WTC11 (cell line): ENCODE results near the gene SLC6A4. TPM values are rescaled to one million over a fixed set of nuclear protein-coding genes. Genes with fewer than 3 reads are reported as not detected.

Experiments
- ATAC-seq: fragments of 200-7000 bp; cut with Tn5 transposase; 2 replicates; pipeline ENCODE4 v1.10.0; 2021; ENCODE audit warnings: mild to moderate bottlenecking, moderate library complexity
- CTCF ChIA-PET: fragments of 300-600 bp; sonication (Branson Sonifier 250); formaldehyde crosslinking; loops from one replicate; lab custom pipeline; 2021; ENCODE audit warnings: antibody characterized with exemption; lab: Charles Lee
- POLR2A ChIA-PET: fragments of 350-600 bp; sonication (Branson Sonifier 250); formaldehyde crosslinking; loops from one replicate; lab custom pipeline; 2021; ENCODE audit warnings: antibody characterized with exemption; lab: Charles Lee
- DNase-seq: peaks from one replicate; pipeline ENCODE4 v3.0.0; 2021; ENCODE audit warnings: low spot score
- H3K27ac Mint-ChIP-seq: 2 replicates; pipeline ENCODE4 v1.8.0; 2021; ENCODE audit warnings: mixed read lengths
- H3K27me3 Mint-ChIP-seq: 2 replicates; pipeline ENCODE4 v1.8.0; 2021; ENCODE audit warnings: low read depth, mild to moderate bottlenecking, moderate library complexity, mixed read lengths
- H3K36me3 Mint-ChIP-seq: 2 replicates; pipeline ENCODE4 v1.8.0; 2021; ENCODE audit warnings: mixed read lengths
- H3K4me1 Mint-ChIP-seq: 2 replicates; pipeline ENCODE4 v1.8.0; 2022; ENCODE audit warnings: mixed read lengths
- H3K4me3 Mint-ChIP-seq: 2 replicates; pipeline ENCODE4 v1.8.0; 2021; ENCODE audit warnings: mild to moderate bottlenecking, moderate library complexity, mixed read lengths
- H3K9me3 Mint-ChIP-seq: 2 replicates; pipeline ENCODE4 v1.8.0; 2021; ENCODE audit warnings: mixed read lengths
- CREM ChIP-seq: sonication (generic); formaldehyde crosslinking; IDR thresholded peaks from 2 replicates; pipeline ENCODE4 v1.8.1; 2022; ENCODE audit warnings: mild to moderate bottlenecking, missing genetic modification reagents, moderate library complexity
- FOXJ3 ChIP-seq: sonication (generic); formaldehyde crosslinking; IDR thresholded peaks from 2 replicates; pipeline ENCODE4 v1.9.0; 2021; ENCODE audit warnings: missing genetic modification reagents, mild to moderate bottlenecking, borderline replicate concordance
- GABPB1 ChIP-seq: sonication (generic); formaldehyde crosslinking; IDR thresholded peaks from 2 replicates; pipeline ENCODE4 v1.8.1; 2023; ENCODE audit warnings: mild to moderate bottlenecking, missing genetic modification reagents
- GRHL2 ChIP-seq: fragments of 250-450 bp; sonication (Bioruptor Pico); IDR thresholded peaks from 2 replicates; pipeline ENCODE4 v1.8.0; 2022; ENCODE audit warnings: mild to moderate bottlenecking, moderate library complexity; ENCODE audit not compliant: insufficient replicate concordance, severe bottlenecking
- HMGXB4 ChIP-seq: sonication (generic); formaldehyde crosslinking; IDR thresholded peaks from 2 replicates; pipeline ENCODE4 v1.8.1; 2023; ENCODE audit warnings: mild to moderate bottlenecking, moderate library complexity, missing genetic modification reagents
- JUN ChIP-seq: sonication (generic); formaldehyde crosslinking; IDR thresholded peaks from 2 replicates; pipeline ENCODE4 v1.8.0; 2023; ENCODE audit warnings: mild to moderate bottlenecking, missing genetic modification reagents
- NFE2L1 ChIP-seq: sonication (generic); formaldehyde crosslinking; IDR thresholded peaks from 2 replicates; pipeline ENCODE4 v1.8.1; 2023; ENCODE audit warnings: missing genetic modification reagents
- SMAD4 ChIP-seq: sonication (generic); formaldehyde crosslinking; IDR thresholded peaks from 2 replicates; pipeline ENCODE4 v1.8.0; 2022; ENCODE audit warnings: mild to moderate bottlenecking, missing genetic modification reagents
- ZBTB21 ChIP-seq: sonication (generic); formaldehyde crosslinking; IDR thresholded peaks from 2 replicates; pipeline ENCODE4 v1.8.1; 2023; ENCODE audit warnings: mild to moderate bottlenecking, missing genetic modification reagents, borderline replicate concordance
- ZNF219 ChIP-seq: sonication (generic); formaldehyde crosslinking; IDR thresholded peaks from 2 replicates; pipeline ENCODE4 v1.8.0; 2023; ENCODE audit warnings: missing genetic modification reagents, mild to moderate bottlenecking, borderline replicate concordance
- ZNF281 ChIP-seq: sonication (generic); formaldehyde crosslinking; IDR thresholded peaks from 2 replicates; pipeline ENCODE4 v1.8.0; 2023; ENCODE audit warnings: mild to moderate bottlenecking, missing genetic modification reagents
- ZNF416 ChIP-seq: fragments of 250-450 bp; sonication (Bioruptor Pico); IDR thresholded peaks from 2 replicates; pipeline ENCODE4 v1.9.0; 2021; ENCODE audit warnings: mild to moderate bottlenecking, inconsistent platforms
- total RNA-seq: library from RNA; stranded (reverse); gene quantifications from 3 replicates; pipeline ENCODE4 v1.2.3, GENCODE V29; 2021
- TF ChIP-seq, protein P1 (sequence below): fragments of 250-450 bp; sonication (Bioruptor Pico); conservative IDR thresholded peaks from 2 replicates; pipeline ENCODE4 v1.9.0; 2021; ENCODE audit warnings: mild to moderate bottlenecking
- TF ChIP-seq, protein P2 (sequence below): sonication (generic); formaldehyde crosslinking; IDR thresholded peaks from 2 replicates; pipeline ENCODE4 v1.8.1; 2023; ENCODE audit warnings: mild to moderate bottlenecking, missing genetic modification reagents, borderline replicate concordance
- TF ChIP-seq, protein P3 (sequence below): fragments of 250-450 bp; sonication (Bioruptor Pico); IDR thresholded peaks from 2 replicates; pipeline ENCODE4 v1.9.0; 2021; ENCODE audit warnings: moderate library complexity, mild to moderate bottlenecking, inconsistent platforms, borderline replicate concordance

The SLC6A4 gene
- total RNA-seq, 1 experiment from 2014 or later: 0.13 TPM

DNA sequence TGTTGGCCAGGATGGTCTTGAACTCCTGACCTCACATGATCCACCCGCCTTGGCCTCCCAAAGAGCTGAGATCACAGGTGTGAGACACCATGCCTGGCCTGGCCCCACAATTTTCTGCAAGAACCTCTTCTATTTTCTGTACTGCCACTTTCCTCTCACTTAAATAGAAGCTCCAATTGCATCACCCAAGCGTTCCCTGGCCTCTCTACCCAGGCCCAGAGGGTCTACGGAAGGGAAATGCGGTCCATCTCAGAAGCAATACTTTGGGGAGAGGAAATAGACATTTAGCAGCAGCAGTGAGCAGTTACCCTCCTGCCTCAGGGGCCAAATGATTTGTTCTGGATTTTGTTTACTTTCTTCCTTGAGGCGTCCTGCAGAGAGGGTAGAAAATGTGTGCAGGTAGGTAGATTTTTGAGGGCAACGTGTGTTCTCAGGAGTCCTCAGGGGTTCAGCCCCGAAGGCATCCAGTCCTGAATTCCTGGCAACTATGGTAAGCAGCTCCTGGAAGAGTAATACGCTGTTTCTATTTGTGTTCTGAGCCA is 11.0 kb downstream of the SLC6A4 start:
- ATAC-seq: no peak
- CTCF ChIA-PET: interaction anchor here (1.4 to 2.1 kb wide), 4 partner anchors 12 to 120 kb away, joined by 4 to 10 read pairs (median 5); no protein-coding TSS in a partner anchor
- Mint-ChIP-seq H3K9me3 (no peaks in the 10 kb centered on the region), H3K4me3 (no peak overlapping the region), H3K4me1 (peaks cover 13% of the 10 kb centered on the region), H3K36me3 (no peaks in the 10 kb centered on the region), H3K27me3 (peaks cover 2% of the 10 kb centered on the region; the same call in 1 of the 2 replicates), H3K27ac (0 out of 2 replicates have a peak overlapping the region, but pooled peaks have one; percentile 9)
- POLR2A ChIA-PET: no interaction called here
- peak; percentile 84 for TF ChIP-seq GABPB1 (CRISPR knock-in tag)
- TF ChIP-seq NFE2L1 (CRISPR knock-in tag): no peak
- no peak for DNase-seq

GRCh38 chr17:30222721-30223175 is 12.7 kb downstream of the SLC6A4 start:
- Mint-ChIP-seq H3K27ac (no peak overlapping the region), H3K4me1 (peaks cover 13% of the 10 kb centered on the region), H3K27me3 (no peaks in the 10 kb centered on the region; the same call in none of the 2 replicates), H3K36me3 (no peaks in the 10 kb centered on the region), H3K4me3 (no peak overlapping the region), H3K9me3 (no peaks in the 10 kb centered on the region)
- TF ChIP-seq, protein P1, sequence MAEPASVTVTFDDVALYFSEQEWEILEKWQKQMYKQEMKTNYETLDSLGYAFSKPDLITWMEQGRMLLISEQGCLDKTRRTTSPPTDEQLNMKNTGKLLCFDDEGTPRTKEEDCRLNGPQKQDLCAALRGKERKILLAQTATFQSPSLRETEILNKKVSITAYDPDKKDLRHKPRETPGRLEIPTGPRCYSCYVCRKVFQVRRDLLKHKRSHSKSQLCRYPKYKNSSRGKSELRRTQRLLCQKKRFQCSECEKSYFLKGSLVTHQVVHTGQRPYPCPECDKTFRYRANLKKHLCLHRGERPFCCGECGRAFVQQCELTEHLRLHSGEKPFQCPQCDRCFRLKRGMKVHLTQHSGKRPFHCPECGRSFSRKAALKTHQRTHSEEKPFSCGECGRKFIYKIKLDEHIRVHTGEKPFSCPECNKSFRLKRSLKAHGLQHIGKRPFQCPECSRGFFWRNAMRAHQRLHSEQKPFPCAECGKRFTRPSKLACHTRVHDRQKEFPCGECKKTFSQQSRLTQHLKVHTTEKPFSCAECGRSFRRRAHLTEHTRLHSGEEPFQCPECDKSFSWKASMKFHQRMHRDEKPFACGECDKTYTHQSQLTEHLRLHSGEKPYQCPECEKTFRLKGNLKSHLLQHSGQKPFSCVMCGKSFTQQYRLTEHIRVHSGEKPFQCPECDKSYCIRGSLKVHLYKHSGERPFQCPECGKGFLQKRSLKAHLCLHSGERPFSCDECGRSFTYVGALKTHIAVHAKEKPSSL (CRISPR knock-in tag): no peak
- TF ChIP-seq FOXJ3 (CRISPR knock-in tag) (no peak), GABPB1 (CRISPR knock-in tag) (no peak), ZNF219 (no peak)
- ATAC-seq (peak; percentile 32), DNase-seq (no peak)
- POLR2A ChIA-PET: no interaction called here
- CTCF ChIA-PET: interaction anchor here (1.0 kb wide), 3 partner anchors 10 to 129 kb away, joined by 3 to 4 read pairs (median 3); no protein-coding TSS in a partner anchor

- Mint-ChIP-seq H3K27ac (no peak overlapping the region), H3K9me3 (no peaks in the 10 kb centered on the region), H3K27me3 (no peaks in the 10 kb centered on the region; the same call in none of the 2 replicates), H3K4me1 (peaks cover 13% of the 10 kb centered on the region), H3K36me3 (no peaks in the 10 kb centered on the region), H3K4me3 (no peak overlapping the region)
- CTCF ChIA-PET: interaction anchor here (1.0 kb wide), 2 partner anchors 10 to 129 kb away, joined by 3 to 4 read pairs; no protein-coding TSS in a partner anchor
- TF ChIP-seq CREM (no peak), ZBTB21 (no peak), NFE2L1 (CRISPR knock-in tag) (no peak)
- no peak for ATAC-seq
- POLR2A ChIA-PET: no interaction called here
- DNase-seq: no peak
These were observed 13.2 kb downstream of the SLC6A4 start for GRCh38 chr17:30222251-30222650.

- TF ChIP-seq HMGXB4 (CRISPR knock-in tag) (no peak), GRHL2 (no peak), JUN (CRISPR knock-in tag) (no peak), ZNF416 (CRISPR knock-in tag) (no peak), ZNF281 (CRISPR knock-in tag) (no peak), SMAD4 (CRISPR knock-in tag) (no peak), CREM (no peak)
- TF ChIP-seq, protein P2, sequence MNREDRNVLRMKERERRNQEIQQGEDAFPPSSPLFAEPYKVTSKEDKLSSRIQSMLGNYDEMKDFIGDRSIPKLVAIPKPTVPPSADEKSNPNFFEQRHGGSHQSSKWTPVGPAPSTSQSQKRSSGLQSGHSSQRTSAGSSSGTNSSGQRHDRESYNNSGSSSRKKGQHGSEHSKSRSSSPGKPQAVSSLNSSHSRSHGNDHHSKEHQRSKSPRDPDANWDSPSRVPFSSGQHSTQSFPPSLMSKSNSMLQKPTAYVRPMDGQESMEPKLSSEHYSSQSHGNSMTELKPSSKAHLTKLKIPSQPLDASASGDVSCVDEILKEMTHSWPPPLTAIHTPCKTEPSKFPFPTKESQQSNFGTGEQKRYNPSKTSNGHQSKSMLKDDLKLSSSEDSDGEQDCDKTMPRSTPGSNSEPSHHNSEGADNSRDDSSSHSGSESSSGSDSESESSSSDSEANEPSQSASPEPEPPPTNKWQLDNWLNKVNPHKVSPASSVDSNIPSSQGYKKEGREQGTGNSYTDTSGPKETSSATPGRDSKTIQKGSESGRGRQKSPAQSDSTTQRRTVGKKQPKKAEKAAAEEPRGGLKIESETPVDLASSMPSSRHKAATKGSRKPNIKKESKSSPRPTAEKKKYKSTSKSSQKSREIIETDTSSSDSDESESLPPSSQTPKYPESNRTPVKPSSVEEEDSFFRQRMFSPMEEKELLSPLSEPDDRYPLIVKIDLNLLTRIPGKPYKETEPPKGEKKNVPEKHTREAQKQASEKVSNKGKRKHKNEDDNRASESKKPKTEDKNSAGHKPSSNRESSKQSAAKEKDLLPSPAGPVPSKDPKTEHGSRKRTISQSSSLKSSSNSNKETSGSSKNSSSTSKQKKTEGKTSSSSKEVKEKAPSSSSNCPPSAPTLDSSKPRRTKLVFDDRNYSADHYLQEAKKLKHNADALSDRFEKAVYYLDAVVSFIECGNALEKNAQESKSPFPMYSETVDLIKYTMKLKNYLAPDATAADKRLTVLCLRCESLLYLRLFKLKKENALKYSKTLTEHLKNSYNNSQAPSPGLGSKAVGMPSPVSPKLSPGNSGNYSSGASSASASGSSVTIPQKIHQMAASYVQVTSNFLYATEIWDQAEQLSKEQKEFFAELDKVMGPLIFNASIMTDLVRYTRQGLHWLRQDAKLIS (CRISPR knock-in tag): no peak
- TF ChIP-seq, protein P3, sequence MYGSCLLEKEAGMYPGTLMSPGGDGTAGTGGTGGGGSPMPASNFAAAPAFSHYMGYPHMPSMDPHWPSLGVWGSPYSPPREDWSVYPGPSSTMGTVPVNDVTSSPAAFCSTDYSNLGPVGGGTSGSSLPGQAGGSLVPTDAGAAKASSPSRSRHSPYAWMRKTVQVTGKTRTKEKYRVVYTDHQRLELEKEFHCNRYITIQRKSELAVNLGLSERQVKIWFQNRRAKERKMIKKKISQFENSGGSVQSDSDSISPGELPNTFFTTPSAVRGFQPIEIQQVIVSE (CRISPR knock-in tag): no peak
- ATAC-seq: no peak
- H3K4me1 Mint-ChIP-seq: peaks cover 13% of the 10 kb centered on the region
- no peak overlapping the region for H3K4me3 Mint-ChIP-seq
- H3K36me3 Mint-ChIP-seq: no peaks in the 10 kb centered on the region
- no peak for DNase-seq
- no peak overlapping the region for H3K27ac Mint-ChIP-seq
- H3K27me3 Mint-ChIP-seq: no peaks in the 10 kb centered on the region; the same call in 1 of the 2 replicates
- ChIA-PET POLR2A (interaction anchor here (0.7 kb wide), 1 partner anchor 152 kb away, joined by 4 read pairs; no protein-coding TSS in a partner anchor), CTCF (no interaction called here)
- no peaks in the 10 kb centered on the region for H3K9me3 Mint-ChIP-seq
These were observed 14.2 kb downstream of the SLC6A4 start for GRCh38 chr17:30221346-30221745.
